Inferior parietal cortex (tissue), 1 donor: ENCODE data around the gene GPR146.
A peak's percentile ranks its signal among the peaks of the same experiment; 100 is the strongest.

ENCODE experiments used
- DNase-seq: peaks from one replicate; pipeline ENCODE4 v3.0.0-alpha.2; 2016; ENCODE audit errors: extremely low spot score

The GPR146 gene

DNA sequence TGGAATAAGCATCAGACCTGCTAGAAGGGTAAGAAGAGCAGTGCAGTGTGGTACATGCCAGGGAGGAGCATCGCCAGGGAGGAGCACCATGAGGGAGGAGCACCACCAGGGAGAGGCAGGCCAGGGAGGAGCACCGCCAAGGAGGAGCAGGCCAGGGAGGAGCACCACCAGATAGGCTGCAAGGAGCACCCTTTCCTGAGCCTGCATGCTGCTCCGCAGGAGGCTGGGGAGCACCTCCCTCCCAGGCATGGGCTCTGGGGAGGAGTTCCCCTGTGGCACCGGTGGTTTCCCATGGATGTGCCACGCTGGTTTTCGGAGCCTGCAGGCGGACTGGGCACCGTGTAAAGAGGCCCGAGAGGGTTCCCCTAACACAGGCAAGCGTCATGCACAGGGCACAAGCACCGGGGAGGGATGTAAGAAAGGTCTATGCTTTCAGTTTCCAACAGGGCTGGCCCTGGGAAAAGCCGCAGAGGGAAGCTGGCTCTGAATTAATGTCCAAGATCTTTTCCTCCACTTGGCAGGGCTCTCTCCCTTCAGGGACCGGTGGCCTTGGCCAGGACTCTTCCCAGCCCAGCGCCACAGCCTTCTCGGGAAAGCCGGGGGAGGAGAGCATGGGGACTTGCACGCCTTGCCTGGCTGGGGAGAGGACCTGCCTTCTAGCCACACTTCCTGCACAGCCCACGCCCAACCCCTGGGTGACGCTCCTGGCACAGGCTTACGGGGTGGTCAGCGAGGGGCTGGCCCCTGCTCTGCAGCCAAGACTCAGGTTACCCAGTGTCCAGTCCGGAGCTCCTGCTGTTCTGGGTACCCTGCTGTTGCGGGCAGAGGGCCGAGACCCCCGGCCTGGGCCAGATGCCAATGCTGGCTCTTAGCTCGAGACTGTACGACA is 32.1 kb downstream of the GPR146 start:
- no peak for DNase-seq

- DNase-seq, result no peak
Measured at GRCh38 chr7:1078519-1078918, 34.2 kb downstream of the GPR146 start.

DNA sequence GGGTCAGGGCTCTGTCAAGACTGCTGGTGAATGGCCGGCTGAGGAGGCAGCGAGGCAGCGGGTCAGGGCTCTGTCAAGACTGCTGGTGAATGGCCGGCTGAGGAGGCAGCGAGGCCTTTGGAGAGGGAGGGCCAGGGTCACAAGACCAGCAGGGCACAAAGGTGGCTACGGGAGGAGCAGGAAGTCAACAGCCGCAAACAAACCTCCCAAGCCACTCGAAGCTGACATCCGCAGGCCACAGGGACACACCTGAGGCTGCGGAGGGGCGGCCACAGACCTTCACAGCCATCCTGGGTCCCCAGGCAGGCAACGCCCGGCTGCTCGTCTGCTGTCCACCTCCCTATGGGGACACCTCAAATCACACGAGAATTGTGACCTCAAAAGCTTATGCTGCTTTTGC is 34.6 kb downstream of the GPR146 start:
- no peak for DNase-seq

GRCh38 chr7:1079546-1079945 is 35.2 kb downstream of the GPR146 start:
- DNase-seq, result no peak

DNA sequence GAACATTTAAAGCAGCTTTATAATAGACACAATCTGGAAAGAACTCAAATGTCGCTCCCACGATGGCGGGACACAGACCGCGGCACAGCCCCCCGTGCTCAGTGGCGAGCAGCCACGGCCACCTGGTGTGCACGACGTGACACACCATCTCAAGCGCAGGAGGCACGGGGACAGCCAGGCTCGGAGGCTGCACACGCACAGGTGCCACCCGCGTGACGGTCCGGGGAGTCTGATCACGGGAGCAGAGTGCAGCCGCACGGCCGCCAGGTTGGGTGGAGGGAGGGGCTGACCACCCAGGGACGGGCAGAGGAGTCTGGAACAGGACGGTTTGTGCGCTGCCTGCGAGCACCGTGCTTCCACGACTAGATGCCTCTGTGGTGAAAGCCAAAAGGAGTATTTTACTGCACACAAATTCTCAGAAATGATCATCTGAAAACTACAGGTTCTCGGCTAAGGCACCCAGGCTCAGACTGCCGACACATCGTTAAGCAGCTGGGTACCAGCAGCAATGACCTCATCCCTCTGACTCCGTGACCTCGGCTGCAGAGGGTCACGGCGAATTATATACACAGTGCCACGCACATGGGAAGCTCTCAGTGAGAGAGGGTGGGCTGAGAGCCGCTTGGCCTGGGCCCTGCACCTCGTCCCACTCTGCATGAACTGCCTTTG is 36.0 kb downstream of the GPR146 start:
- DNase-seq, result no peak

DNA sequence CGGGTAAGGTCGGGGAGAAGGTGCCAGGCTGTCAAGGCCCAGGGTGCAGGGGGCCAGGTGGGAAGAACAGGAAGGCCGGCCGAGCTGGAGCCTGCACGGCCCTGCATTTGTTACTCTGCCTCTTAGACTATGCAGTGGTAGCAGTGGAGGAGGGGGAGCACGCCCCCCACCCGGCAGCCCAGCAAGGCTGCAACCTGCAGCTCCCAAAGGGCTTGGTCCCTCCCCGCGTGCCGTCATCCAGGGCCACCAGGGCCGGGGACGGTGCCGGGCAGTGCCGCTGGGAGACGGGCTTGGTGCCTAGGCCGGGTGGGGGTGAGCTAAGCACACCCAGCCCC is 36.5 kb downstream of the GPR146 start:
- no peak for DNase-seq

DNA sequence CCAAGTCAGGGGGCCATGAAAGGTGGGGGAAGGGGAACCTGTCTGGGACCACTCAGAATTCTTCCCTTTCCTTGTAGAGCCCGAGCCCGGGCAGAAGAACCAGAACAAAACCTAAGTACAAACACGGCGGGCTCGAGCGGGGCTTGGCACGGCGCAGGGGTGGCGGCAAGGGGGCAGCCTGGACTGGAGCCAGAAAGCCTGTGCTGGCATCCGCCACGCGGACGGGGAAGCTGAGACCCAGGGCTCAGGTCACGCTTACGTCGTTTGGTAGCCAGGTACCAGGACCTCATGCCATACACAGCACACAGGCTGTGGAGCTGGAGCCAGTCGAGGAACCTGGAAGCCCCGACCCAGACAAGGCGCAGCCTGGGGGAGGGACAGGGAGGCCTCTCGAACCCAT is 37.0 kb downstream of the GPR146 start:
- DNase-seq, result no peak

- no peak for DNase-seq
Measured at GRCh38 chr7:1081931-1082401, 37.6 kb downstream of the GPR146 start.

- no peak for DNase-seq
Measured at GRCh38 chr7:1083729-1084657, 39.6 kb downstream of the GPR146 start.

- DNase-seq, result no peak
Measured at GRCh38 chr7:1085266-1085665, 40.9 kb downstream of the GPR146 start.

- no peak for DNase-seq
Measured at GRCh38 chr7:1085910-1086421, 41.6 kb downstream of the GPR146 start.

DNA sequence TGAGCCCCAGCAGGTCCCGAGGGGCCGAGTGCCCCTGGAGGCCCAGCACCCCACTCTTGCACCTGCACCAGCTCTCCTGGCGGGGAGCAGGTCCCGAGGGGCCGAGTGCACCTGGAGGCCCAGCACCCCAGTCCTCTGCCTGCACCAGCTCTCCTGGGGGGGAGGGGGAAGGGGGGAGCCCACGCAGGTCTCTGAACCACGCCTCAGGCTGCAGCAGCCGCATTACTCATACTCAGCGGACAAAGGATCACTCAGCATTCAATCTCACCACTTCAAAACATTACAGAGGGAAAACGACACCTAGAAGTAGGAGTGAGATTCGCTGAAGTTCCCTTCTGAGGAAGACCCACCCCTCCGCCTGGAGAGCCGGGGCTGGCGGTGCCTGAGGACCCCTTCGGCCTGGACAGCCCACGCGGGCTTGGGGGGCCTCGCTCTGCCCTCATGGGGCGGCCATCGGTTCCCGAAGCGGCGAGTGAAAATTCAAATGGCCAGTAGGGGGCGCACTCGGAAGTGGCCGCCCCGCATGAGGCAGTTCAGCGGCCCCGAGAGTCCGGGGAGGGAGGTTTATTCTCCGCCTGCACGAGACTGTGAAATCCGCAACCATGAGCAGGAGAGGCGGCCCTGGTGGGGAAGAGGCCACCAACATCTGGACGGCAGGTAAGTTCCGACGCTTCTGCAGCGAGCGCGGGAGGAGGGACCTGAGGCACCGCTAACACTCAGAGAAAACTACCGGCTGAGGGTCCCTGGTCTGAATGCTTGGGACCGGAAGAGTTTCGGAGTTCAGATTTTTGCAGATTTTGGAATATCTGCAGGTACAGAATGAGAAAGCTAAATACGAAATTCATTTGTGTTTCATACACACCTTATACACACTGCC is 42.5 kb downstream of the GPR146 start:
- DNase-seq, result peak; percentile 77

GRCh38 chr7:1087465-1087814 is 43.1 kb downstream of the GPR146 start:
- DNase-seq, result no peak

DNA sequence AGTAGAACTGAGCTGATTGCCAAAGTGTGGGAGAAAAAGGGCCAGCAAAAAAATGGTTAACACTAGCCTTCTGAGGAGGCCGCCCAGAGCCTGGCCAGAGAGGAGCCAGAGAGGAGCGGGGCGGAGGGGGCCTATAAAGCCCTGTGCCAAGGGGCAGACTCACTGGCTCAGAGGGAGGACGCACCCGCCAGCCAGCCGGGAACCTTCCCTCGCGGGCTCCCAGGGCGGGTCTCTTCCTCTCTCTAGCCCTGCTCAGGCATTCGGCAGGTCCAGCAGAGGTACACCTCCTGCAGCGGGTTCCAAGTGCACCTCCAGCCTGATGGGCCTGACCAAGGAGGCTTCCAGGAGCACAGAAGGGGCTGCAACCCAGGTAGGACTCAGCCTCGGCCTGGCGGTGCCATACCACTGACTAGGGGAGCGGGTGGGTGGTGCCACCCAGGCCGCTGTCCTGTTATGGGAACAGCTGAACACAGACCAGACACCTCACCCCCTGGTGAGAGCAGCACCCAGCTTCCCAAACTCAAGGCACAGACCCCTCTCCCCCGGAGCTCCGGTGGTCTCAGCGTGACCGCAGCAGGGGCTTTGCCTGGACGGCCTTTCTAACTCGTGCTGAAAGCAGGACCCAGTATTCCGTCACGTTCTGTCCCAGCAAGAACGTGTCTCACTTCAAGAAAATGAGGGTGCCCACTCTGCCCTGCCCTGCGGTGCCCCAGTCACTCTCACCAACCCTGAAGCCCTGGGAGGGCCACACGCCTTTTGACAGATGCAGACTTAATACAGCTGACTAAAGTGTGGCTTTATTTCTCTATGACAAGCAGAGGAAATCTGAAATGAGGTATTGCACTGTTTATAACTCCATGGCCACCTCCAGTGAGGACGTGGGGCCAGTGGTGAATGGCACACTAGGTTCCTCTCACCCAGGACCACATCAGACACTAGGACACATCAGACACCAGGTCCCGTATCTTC is 43.9 kb downstream of the GPR146 start, which contains the start of gene GPER1:
Gene GPER1 (plus strand): TSS at position 162 of the 969 bp plus-strand sequence. CDS start 3,616 bp downstream, outside the sequence.
- DNase-seq, result no peak

GRCh38 chr7:1090236-1090635 is 45.9 kb downstream of the GPR146 start:
- DNase-seq, result no peak

DNA sequence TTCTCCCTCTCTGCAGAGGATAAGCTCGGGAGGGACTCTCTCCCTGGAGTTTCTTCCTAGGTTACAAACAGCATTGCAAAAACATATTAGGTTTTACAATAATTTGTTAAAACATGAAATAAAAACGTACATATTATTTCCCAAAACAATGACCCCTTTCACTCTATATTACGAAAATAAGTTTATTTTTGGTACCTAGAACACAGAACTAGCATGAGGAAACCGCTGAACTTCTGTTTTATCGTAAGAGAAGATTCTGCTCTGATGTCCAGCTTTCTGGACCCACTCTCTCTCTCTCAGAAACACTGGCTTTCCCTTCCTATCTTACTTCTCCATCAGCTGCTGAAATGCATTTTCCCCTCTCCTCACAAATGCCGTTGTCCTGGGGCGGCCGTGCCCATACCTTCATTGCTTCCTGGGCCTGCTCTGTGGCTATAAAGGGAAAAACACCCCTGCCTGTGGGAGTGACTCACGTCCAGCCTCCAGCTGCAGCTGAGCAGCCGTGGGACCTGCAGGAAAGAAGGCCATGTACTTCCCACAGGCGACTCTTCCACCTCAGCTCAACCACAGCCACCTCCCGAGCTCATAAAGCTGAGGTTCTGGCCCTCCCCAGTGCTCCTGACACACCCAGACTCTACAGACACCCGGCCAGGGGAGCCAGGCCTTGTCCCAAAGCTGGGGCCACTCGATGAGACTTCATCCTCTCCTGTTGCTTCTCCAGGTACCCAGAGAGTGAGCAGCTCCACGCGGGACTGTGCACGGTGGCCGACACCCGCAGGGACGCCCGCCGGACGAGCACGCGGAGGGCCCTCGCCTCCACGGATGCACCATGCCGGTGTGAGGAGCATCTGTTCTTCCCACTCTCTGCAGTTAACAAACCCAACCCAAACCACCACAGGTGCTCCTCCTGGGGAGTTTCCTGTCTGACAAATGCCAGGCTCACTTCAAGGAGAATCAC is 46.6 kb downstream of the GPR146 start:
- no peak for DNase-seq

DNA sequence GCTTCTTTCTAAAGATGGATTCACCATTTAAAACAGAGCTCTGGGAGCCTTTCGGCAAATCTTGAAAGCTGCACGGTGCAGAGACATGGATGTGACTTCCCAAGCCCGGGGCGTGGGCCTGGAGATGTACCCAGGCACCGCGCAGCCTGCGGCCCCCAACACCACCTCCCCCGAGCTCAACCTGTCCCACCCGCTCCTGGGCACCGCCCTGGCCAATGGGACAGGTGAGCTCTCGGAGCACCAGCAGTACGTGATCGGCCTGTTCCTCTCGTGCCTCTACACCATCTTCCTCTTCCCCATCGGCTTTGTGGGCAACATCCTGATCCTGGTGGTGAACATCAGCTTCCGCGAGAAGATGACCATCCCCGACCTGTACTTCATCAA is 47.3 kb downstream of the GPR146 start:
- no peak for DNase-seq

DNA sequence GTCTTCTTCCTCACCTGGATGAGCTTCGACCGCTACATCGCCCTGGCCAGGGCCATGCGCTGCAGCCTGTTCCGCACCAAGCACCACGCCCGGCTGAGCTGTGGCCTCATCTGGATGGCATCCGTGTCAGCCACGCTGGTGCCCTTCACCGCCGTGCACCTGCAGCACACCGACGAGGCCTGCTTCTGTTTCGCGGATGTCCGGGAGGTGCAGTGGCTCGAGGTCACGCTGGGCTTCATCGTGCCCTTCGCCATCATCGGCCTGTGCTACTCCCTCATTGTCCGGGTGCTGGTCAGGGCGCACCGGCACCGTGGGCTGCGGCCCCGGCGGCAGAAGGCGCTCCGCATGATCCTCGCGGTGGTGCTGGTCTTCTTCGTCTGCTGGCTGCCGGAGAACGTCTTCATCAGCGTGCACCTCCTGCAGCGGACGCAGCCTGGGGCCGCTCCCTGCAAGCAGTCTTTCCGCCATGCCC is 47.9 kb downstream of the GPR146 start:
- DNase-seq, result no peak
